ENCODE results near the gene CADPS2. TPM values are rescaled to one million over a fixed set of nuclear protein-coding genes. Genes with fewer than 3 reads are reported as not detected.

The CADPS2 gene
- polyA plus RNA-seq, 2 donors = 1.6 to 3.3 TPM

- H3K9me3 ChIP-seq (ENCODE audit: control insufficient read depth in 2 of 2, insufficient read depth in 1 of 2, low read depth in 1 of 2, low read length in 1 of 2) = no peaks in the 10 kb centered on the region
- 97 to 100% methylated on average over 1 of the region's 1 CpG for WGBS, 2 donors
- no peak overlapping the region for H3K27ac ChIP-seq (ENCODE audit: low read depth in 2 of 2, low read length in 1 of 2)
- H3K27me3 ChIP-seq (ENCODE audit: control insufficient read depth in 1 of 2, insufficient read depth in 2 of 2, low read length in 2 of 2) = no peaks in the 10 kb centered on the region
- no peak overlapping the region for H3K4me3 ChIP-seq (ENCODE audit: low read depth in 1 of 2, low read length in 2 of 2)
- H3K36me3 ChIP-seq (ENCODE audit: control insufficient read depth in 2 of 2, insufficient read depth in 2 of 2, low read length in 1 of 2) = no peaks in the 10 kb centered on the region
- H3K4me1 ChIP-seq (ENCODE audit: control insufficient read depth in 2 of 2, insufficient read depth in 2 of 2, low read length in 1 of 2) = peaks cover 0 to 3% of the 10 kb centered on the region in 2 donors
These were observed 2.9 kb upstream of the CADPS2 start for GRCh38 chr7:122889116-122889515.

GRCh38 chr7:122887848-122888247 lies 1.6 kb upstream of the CADPS2 start:
- no peak overlapping the region for H3K4me3 ChIP-seq (ENCODE audit: low read depth in 1 of 2, low read length in 2 of 2)
- H3K9me3 ChIP-seq (ENCODE audit: control insufficient read depth in 2 of 2, insufficient read depth in 1 of 2, low read depth in 1 of 2, low read length in 1 of 2) = no peaks in the 10 kb centered on the region
- H3K36me3 ChIP-seq (ENCODE audit: control insufficient read depth in 2 of 2, insufficient read depth in 2 of 2, low read length in 1 of 2) = no peaks in the 10 kb centered on the region
- peaks cover 0 to 3% of the 10 kb centered on the region in 2 donors for H3K4me1 ChIP-seq (ENCODE audit: control insufficient read depth in 2 of 2, insufficient read depth in 2 of 2, low read length in 1 of 2)
- H3K27ac ChIP-seq (ENCODE audit: low read depth in 2 of 2, low read length in 1 of 2) = no peak overlapping the region
- H3K27me3 ChIP-seq (ENCODE audit: control insufficient read depth in 1 of 2, insufficient read depth in 2 of 2, low read length in 2 of 2) = no peaks in the 10 kb centered on the region

GRCh38 chr7:122887198-122887597 lies 938 bp upstream of the CADPS2 start:
- Histone ChIP-seq H3K9me3 (ENCODE audit: control insufficient read depth in 2 of 2, insufficient read depth in 1 of 2, low read depth in 1 of 2, low read length in 1 of 2) (no peaks in the 10 kb centered on the region), H3K4me3 (ENCODE audit: low read depth in 1 of 2, low read length in 2 of 2) (peak overlapping the region in 1 of 2 donors; percentile 79), H3K27me3 (ENCODE audit: control insufficient read depth in 1 of 2, insufficient read depth in 2 of 2, low read length in 2 of 2) (no peaks in the 10 kb centered on the region), H3K27ac (ENCODE audit: low read depth in 2 of 2, low read length in 1 of 2) (peak overlapping the region in 1 of 2 donors; percentile 41), H3K36me3 (ENCODE audit: control insufficient read depth in 2 of 2, insufficient read depth in 2 of 2, low read length in 1 of 2) (no peaks in the 10 kb centered on the region), H3K4me1 (ENCODE audit: control insufficient read depth in 2 of 2, insufficient read depth in 2 of 2, low read length in 1 of 2) (peaks cover 0 to 3% of the 10 kb centered on the region in 2 donors)
- 4 to 5% methylated on average over 12 of the region's 12 CpGs for WGBS, 2 donors

GRCh38 chr7:122885583-122886356 lies 490 bp downstream of the CADPS2 start:
- Histone ChIP-seq H3K27me3 (ENCODE audit: control insufficient read depth in 1 of 2, insufficient read depth in 2 of 2, low read length in 2 of 2) (no peaks in the 10 kb centered on the region), H3K4me1 (ENCODE audit: control insufficient read depth in 2 of 2, insufficient read depth in 2 of 2, low read length in 1 of 2) (peaks cover 0 to 3% of the 10 kb centered on the region in 2 donors), H3K4me3 (ENCODE audit: low read depth in 1 of 2, low read length in 2 of 2) (peak overlapping the region; percentile 70 to 79), H3K9me3 (ENCODE audit: control insufficient read depth in 2 of 2, insufficient read depth in 1 of 2, low read depth in 1 of 2, low read length in 1 of 2) (no peaks in the 10 kb centered on the region), H3K36me3 (ENCODE audit: control insufficient read depth in 2 of 2, insufficient read depth in 2 of 2, low read length in 1 of 2) (no peaks in the 10 kb centered on the region), H3K27ac (ENCODE audit: low read depth in 2 of 2, low read length in 1 of 2) (peak overlapping the region; percentile 56 to 77)
- 2% methylated on average over 65 to 70 of the region's 70 CpGs for WGBS, 2 donors

GRCh38 chr7:122884186-122884585 lies 2.1 kb downstream of the CADPS2 start:
- WGBS, 2 donors = 62 to 67% methylated on average over 4 of the region's 4 CpGs
- H3K9me3 ChIP-seq (ENCODE audit: control insufficient read depth in 2 of 2, insufficient read depth in 1 of 2, low read depth in 1 of 2, low read length in 1 of 2) = no peaks in the 10 kb centered on the region
- no peak overlapping the region for H3K27ac ChIP-seq (ENCODE audit: low read depth in 2 of 2, low read length in 1 of 2)
- H3K27me3 ChIP-seq (ENCODE audit: control insufficient read depth in 1 of 2, insufficient read depth in 2 of 2, low read length in 2 of 2) = no peaks in the 10 kb centered on the region
- H3K4me3 ChIP-seq (ENCODE audit: low read depth in 1 of 2, low read length in 2 of 2) = no peak overlapping the region
- peaks cover 0 to 3% of the 10 kb centered on the region in 2 donors for H3K4me1 ChIP-seq (ENCODE audit: control insufficient read depth in 2 of 2, insufficient read depth in 2 of 2, low read length in 1 of 2)
- no peaks in the 10 kb centered on the region for H3K36me3 ChIP-seq (ENCODE audit: control insufficient read depth in 2 of 2, insufficient read depth in 2 of 2, low read length in 1 of 2)

GRCh38 chr7:122883049-122883680 lies 3.1 kb downstream of the CADPS2 start:
- 77 to 83% methylated on average over 3 of the region's 3 CpGs for WGBS, 2 donors
- Histone ChIP-seq H3K36me3 (ENCODE audit: control insufficient read depth in 2 of 2, insufficient read depth in 2 of 2, low read length in 1 of 2) (no peaks in the 10 kb centered on the region), H3K27ac (ENCODE audit: low read depth in 2 of 2, low read length in 1 of 2) (no peak overlapping the region), H3K9me3 (ENCODE audit: control insufficient read depth in 2 of 2, insufficient read depth in 1 of 2, low read depth in 1 of 2, low read length in 1 of 2) (no peaks in the 10 kb centered on the region), H3K4me3 (ENCODE audit: low read depth in 1 of 2, low read length in 2 of 2) (no peak overlapping the region), H3K4me1 (ENCODE audit: control insufficient read depth in 2 of 2, insufficient read depth in 2 of 2, low read length in 1 of 2) (peaks cover 0 to 3% of the 10 kb centered on the region in 2 donors), H3K27me3 (ENCODE audit: control insufficient read depth in 1 of 2, insufficient read depth in 2 of 2, low read length in 2 of 2) (no peaks in the 10 kb centered on the region)

GRCh38 chr7:122881324-122881723 lies 4.9 kb downstream of the CADPS2 start:
- 57 to 78% methylated on average over 1 of the region's 1 CpG for WGBS, 2 donors
- Histone ChIP-seq H3K27me3 (ENCODE audit: control insufficient read depth in 1 of 2, insufficient read depth in 2 of 2, low read length in 2 of 2) (no peaks in the 10 kb centered on the region), H3K36me3 (ENCODE audit: control insufficient read depth in 2 of 2, insufficient read depth in 2 of 2, low read length in 1 of 2) (no peaks in the 10 kb centered on the region), H3K4me1 (ENCODE audit: control insufficient read depth in 2 of 2, insufficient read depth in 2 of 2, low read length in 1 of 2) (peaks cover 0 to under 1% of the 10 kb centered on the region in 2 donors), H3K4me3 (ENCODE audit: low read depth in 1 of 2, low read length in 2 of 2) (no peak overlapping the region), H3K27ac (ENCODE audit: low read depth in 2 of 2, low read length in 1 of 2) (no peak overlapping the region), H3K9me3 (ENCODE audit: control insufficient read depth in 2 of 2, insufficient read depth in 1 of 2, low read depth in 1 of 2, low read length in 1 of 2) (no peaks in the 10 kb centered on the region)

- H3K4me1 ChIP-seq (ENCODE audit: control insufficient read depth in 2 of 2, insufficient read depth in 2 of 2, low read length in 1 of 2) = no peaks in the 10 kb centered on the region
- no peaks in the 10 kb centered on the region for H3K36me3 ChIP-seq (ENCODE audit: control insufficient read depth in 2 of 2, insufficient read depth in 2 of 2, low read length in 1 of 2)
- H3K27me3 ChIP-seq (ENCODE audit: control insufficient read depth in 1 of 2, insufficient read depth in 2 of 2, low read length in 2 of 2) = no peaks in the 10 kb centered on the region
- H3K27ac ChIP-seq (ENCODE audit: low read depth in 2 of 2, low read length in 1 of 2) = no peak overlapping the region
- no peak overlapping the region for H3K4me3 ChIP-seq (ENCODE audit: low read depth in 1 of 2, low read length in 2 of 2)
- 58 to 97% methylated on average over 1 of the region's 1 CpG for WGBS, 2 donors
- H3K9me3 ChIP-seq (ENCODE audit: control insufficient read depth in 2 of 2, insufficient read depth in 1 of 2, low read depth in 1 of 2, low read length in 1 of 2) = peaks cover 0 to 6% of the 10 kb centered on the region in 2 donors
These were observed 17.0 kb downstream of the CADPS2 start for GRCh38 chr7:122869260-122869659.

GRCh38 chr7:122867471-122867980 lies 18.7 kb downstream of the CADPS2 start:
- no peak overlapping the region for H3K27ac ChIP-seq (ENCODE audit: low read depth in 2 of 2, low read length in 1 of 2)
- H3K4me3 ChIP-seq (ENCODE audit: low read depth in 1 of 2, low read length in 2 of 2) = no peak overlapping the region
- no peaks in the 10 kb centered on the region for H3K4me1 ChIP-seq (ENCODE audit: control insufficient read depth in 2 of 2, insufficient read depth in 2 of 2, low read length in 1 of 2)
- H3K27me3 ChIP-seq (ENCODE audit: control insufficient read depth in 1 of 2, insufficient read depth in 2 of 2, low read length in 2 of 2) = no peaks in the 10 kb centered on the region
- no peaks in the 10 kb centered on the region for H3K36me3 ChIP-seq (ENCODE audit: control insufficient read depth in 2 of 2, insufficient read depth in 2 of 2, low read length in 1 of 2)
- peaks cover 0 to 6% of the 10 kb centered on the region in 2 donors for H3K9me3 ChIP-seq (ENCODE audit: control insufficient read depth in 2 of 2, insufficient read depth in 1 of 2, low read depth in 1 of 2, low read length in 1 of 2)

Measured in esophagus (tissue), 2 donors.